Neural cell (in vitro differentiated cells): ENCODE measurements around the gene LURAP1L. TPM values are rescaled to one million over a fixed set of nuclear protein-coding genes. Genes with fewer than 3 reads are reported as not detected.

Experiments used
- H2AFZ ChIP-seq: fragments of 200-600, 300-800 bp; sonication (generic), shearing (Covaris generic); 2 replicates; pipeline ENCODE4 v1.6.0; 2014; ENCODE audit warnings: low read depth, mild to moderate bottlenecking, antibody characterized with exemption, low read length, moderate library complexity
- H3F3A ChIP-seq: fragments of 200-600 bp; shearing (Covaris generic); 2 replicates; pipeline ENCODE4 v1.6.1; 2016; ENCODE audit warnings: mild to moderate bottlenecking, moderate library complexity, mixed read lengths, antibody characterized with exemption, low read length; ENCODE audit not compliant: insufficient read depth, poor library complexity, severe bottlenecking
- H3K27ac ChIP-seq: fragments of 200-600, 300-800 bp; sonication (generic), shearing (Covaris generic); 2 replicates; pipeline ENCODE4 v1.5.1; 2014; ENCODE audit warnings: mild to moderate bottlenecking, low read length, moderate library complexity
- H3K27me3 ChIP-seq: fragments of 300-800, 200-600 bp; sonication (generic), shearing (Covaris generic); 2 replicates; pipeline ENCODE4 v1.6.0; 2014; ENCODE audit warnings: mild to moderate bottlenecking, low read depth, low read length, moderate library complexity; ENCODE audit not compliant: insufficient read depth
- H3K36me3 ChIP-seq: fragments of 300-800, 200-600 bp; sonication (generic), shearing (Covaris generic); 2 replicates; pipeline ENCODE4 v1.5.1; 2014; ENCODE audit warnings: mild to moderate bottlenecking, antibody characterized with exemption, low read length, moderate library complexity; ENCODE audit not compliant: insufficient read depth
- H3K4me2 ChIP-seq: fragments of 300-800, 200-600 bp; sonication (generic), shearing (Covaris generic); 2 replicates; pipeline ENCODE4 v1.6.0; 2014; ENCODE audit warnings: mild to moderate bottlenecking, low read length
- H3K4me3 ChIP-seq: fragments of 300-800, 200-600 bp; sonication (generic), shearing (Covaris generic); 2 replicates; pipeline ENCODE4 v1.5.1; 2014; ENCODE audit warnings: mild to moderate bottlenecking, low read length, moderate library complexity
- H3K79me2 ChIP-seq: fragments of 200-600 bp; shearing (Covaris generic); replicated peaks from 2 replicates; pipeline ENCODE4 v1.6.0; 2014; ENCODE audit warnings: mild to moderate bottlenecking, low read length, moderate library complexity; ENCODE audit not compliant: insufficient read depth
- H3K9ac ChIP-seq: fragments of 300-800, 200-600 bp; sonication (generic), shearing (Covaris generic); 2 replicates; pipeline ENCODE4 v1.6.1; 2016; ENCODE audit warnings: mild to moderate bottlenecking, low read length, mixed read lengths
- H3K9me2 ChIP-seq: fragments of 200-600 bp; shearing (Covaris generic); 2 replicates; pipeline ENCODE4 v1.6.1; 2016; ENCODE audit warnings: mild to moderate bottlenecking, low read length, mixed read lengths; ENCODE audit not compliant: insufficient read depth
- H3K9me3 ChIP-seq: fragments of 200-600, 300-800 bp; sonication (generic), shearing (Covaris generic); 2 replicates; pipeline ENCODE4 v1.6.1; 2016; ENCODE audit warnings: mild to moderate bottlenecking, mixed run types, low read length, moderate library complexity, mixed read lengths
- H4K20me1 ChIP-seq: fragments of 200-600 bp; shearing (Covaris generic); 2 replicates; pipeline ENCODE4 v1.6.1; 2016; ENCODE audit warnings: mild to moderate bottlenecking, mixed run types; ENCODE audit not compliant: insufficient read depth
- EP300 ChIP-seq: fragments of 450-650 bp; conservative IDR thresholded peaks from 2 replicates; pipeline ENCODE4 v1.6.1; 2014; ENCODE audit warnings: antibody characterized with exemption, mild to moderate bottlenecking, moderate library complexity; ENCODE audit not compliant: poor library complexity, severe bottlenecking
- EZH2 ChIP-seq: fragments of 200-600, 300-800 bp; shearing (Covaris generic), sonication (generic); IDR thresholded peaks from 2 replicates; pipeline ENCODE4 v1.6.1; 2014; ENCODE audit warnings: antibody characterized with exemption, low read length, borderline replicate concordance, mild to moderate bottlenecking; ENCODE audit not compliant: insufficient read depth, poor library complexity, severe bottlenecking
- MXI1 ChIP-seq: fragments of 450-650 bp; conservative IDR thresholded peaks from 2 replicates; pipeline ENCODE4 v1.6.1; 2014; ENCODE audit warnings: antibody characterized with exemption, mild to moderate bottlenecking; ENCODE audit not compliant: poor library complexity, severe bottlenecking
- POLR2AphosphoS5 ChIP-seq: IDR thresholded peaks from 2 replicates; pipeline ENCODE4 v1.6.1; 2012
- RAD21 ChIP-seq: fragments of 450-650 bp; conservative IDR thresholded peaks from 2 replicates; pipeline ENCODE4 v1.6.1; 2014; ENCODE audit warnings: antibody characterized with exemption, mild to moderate bottlenecking, moderate library complexity
- REST ChIP-seq: IDR thresholded peaks from 2 replicates; pipeline ENCODE4 v1.6.1; 2012; ENCODE audit warnings: borderline replicate concordance
- SMC3 ChIP-seq: fragments of 450-650 bp; conservative IDR thresholded peaks from 2 replicates; pipeline ENCODE4 v1.6.1; 2014; ENCODE audit warnings: antibody characterized with exemption, mild to moderate bottlenecking, moderate library complexity; ENCODE audit not compliant: poor library complexity
- TAF1 ChIP-seq: IDR thresholded peaks from 2 replicates; pipeline ENCODE4 v1.6.1; 2012; ENCODE audit warnings: low read depth
- polyA plus RNA-seq: library from polyadenylated mRNA; depleted of rRNA; stranded (reverse); fragments of >200 nt; gene quantifications from 2 replicates; pipeline ENCODE4 v1.2.3, GENCODE V29; 2014
- TF ChIP-seq, protein P1 (sequence below): fragments of 450-650 bp; IDR thresholded peaks from 2 replicates; pipeline ENCODE4 v1.5.1; 2014; ENCODE audit warnings: antibody characterized with exemption, mild to moderate bottlenecking, moderate library complexity; ENCODE audit not compliant: poor library complexity, severe bottlenecking

The LURAP1L gene
- polyA plus RNA-seq, 1 donor from 2014 or later = 0.59 TPM

DNA sequence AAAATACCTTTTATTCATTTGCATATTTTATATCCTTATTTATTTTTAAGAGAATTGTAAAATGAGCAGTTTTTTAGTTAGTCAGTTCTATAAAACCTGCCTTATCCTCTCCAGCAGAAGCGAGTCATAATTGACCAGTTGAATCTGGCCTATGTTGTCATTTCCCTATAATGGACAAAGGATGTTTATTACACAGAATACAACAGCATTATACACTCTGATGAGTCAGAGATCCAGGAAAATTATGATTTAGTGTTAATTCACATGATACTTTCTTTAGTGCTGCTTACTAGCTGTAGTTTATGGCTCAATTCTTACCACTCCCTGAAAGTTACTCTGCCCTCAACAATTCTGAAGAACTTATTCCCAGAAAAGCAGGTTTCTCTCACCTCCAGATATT is 26.8 kb upstream of the LURAP1L start:
- H4K20me1 ChIP-seq = no peaks in the 10 kb centered on the region
- H3K9ac ChIP-seq = no peak overlapping the region
- H3K36me3 ChIP-seq = no peaks in the 10 kb centered on the region
- H3K4me2 ChIP-seq = no peak overlapping the region
- H3K27ac ChIP-seq = no peak overlapping the region
- no peaks in the 10 kb centered on the region for H3K27me3 ChIP-seq
- H2AFZ ChIP-seq = no peak overlapping the region
- H3K4me3 ChIP-seq = no peak overlapping the region
- H3K9me2 ChIP-seq = no peaks in the 10 kb centered on the region
- no peaks in the 10 kb centered on the region for H3K9me3 ChIP-seq
- H3F3A ChIP-seq = no peaks in the 10 kb centered on the region
- TF ChIP-seq REST (no peak), POLR2AphosphoS5 (no peak), MXI1 (no peak), RAD21 (no peak), EP300 (no peak), EZH2 (no peak), SMC3 (no peak), TAF1 (no peak)
- TF ChIP-seq, protein P1, sequence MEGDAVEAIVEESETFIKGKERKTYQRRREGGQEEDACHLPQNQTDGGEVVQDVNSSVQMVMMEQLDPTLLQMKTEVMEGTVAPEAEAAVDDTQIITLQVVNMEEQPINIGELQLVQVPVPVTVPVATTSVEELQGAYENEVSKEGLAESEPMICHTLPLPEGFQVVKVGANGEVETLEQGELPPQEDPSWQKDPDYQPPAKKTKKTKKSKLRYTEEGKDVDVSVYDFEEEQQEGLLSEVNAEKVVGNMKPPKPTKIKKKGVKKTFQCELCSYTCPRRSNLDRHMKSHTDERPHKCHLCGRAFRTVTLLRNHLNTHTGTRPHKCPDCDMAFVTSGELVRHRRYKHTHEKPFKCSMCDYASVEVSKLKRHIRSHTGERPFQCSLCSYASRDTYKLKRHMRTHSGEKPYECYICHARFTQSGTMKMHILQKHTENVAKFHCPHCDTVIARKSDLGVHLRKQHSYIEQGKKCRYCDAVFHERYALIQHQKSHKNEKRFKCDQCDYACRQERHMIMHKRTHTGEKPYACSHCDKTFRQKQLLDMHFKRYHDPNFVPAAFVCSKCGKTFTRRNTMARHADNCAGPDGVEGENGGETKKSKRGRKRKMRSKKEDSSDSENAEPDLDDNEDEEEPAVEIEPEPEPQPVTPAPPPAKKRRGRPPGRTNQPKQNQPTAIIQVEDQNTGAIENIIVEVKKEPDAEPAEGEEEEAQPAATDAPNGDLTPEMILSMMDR = no peak
- H3K79me2 ChIP-seq = no peaks in the 10 kb centered on the region

- H3K9me3 ChIP-seq = no peaks in the 10 kb centered on the region
- no peaks in the 10 kb centered on the region for H3K9me2 ChIP-seq
- no peak overlapping the region for H2AFZ ChIP-seq
- no peak overlapping the region for H3K27ac ChIP-seq
- H3K27me3 ChIP-seq = no peaks in the 10 kb centered on the region
- H3F3A ChIP-seq = no peaks in the 10 kb centered on the region
- H3K79me2 ChIP-seq = no peaks in the 10 kb centered on the region
- H4K20me1 ChIP-seq = no peaks in the 10 kb centered on the region
- no peak overlapping the region for H3K9ac ChIP-seq
- no peaks in the 10 kb centered on the region for H3K36me3 ChIP-seq
- TF ChIP-seq EP300 = no peak
- TF ChIP-seq RAD21 = no peak
- no peak overlapping the region for H3K4me2 ChIP-seq
- H3K4me3 ChIP-seq = no peak overlapping the region
Measured at GRCh38 chr9:12748954-12749353, 25.9 kb upstream of the LURAP1L start.

- H3K4me3 ChIP-seq = no peak overlapping the region
- H4K20me1 ChIP-seq = no peaks in the 10 kb centered on the region
- no peak overlapping the region for H3K9ac ChIP-seq
- no peaks in the 10 kb centered on the region for H3K36me3 ChIP-seq
- no peak overlapping the region for H2AFZ ChIP-seq
- no peaks in the 10 kb centered on the region for H3K9me2 ChIP-seq
- H3K27me3 ChIP-seq = no peaks in the 10 kb centered on the region
- no peak for TF ChIP-seq SMC3
- TF ChIP-seq EP300 = no peak
- TF ChIP-seq RAD21 = no peak
- TF ChIP-seq EZH2 = no peak
- no peak for TF ChIP-seq REST
- TF ChIP-seq TAF1 = no peak
- no peak for TF ChIP-seq MXI1
- TF ChIP-seq, protein P1 = no peak
- no peak for TF ChIP-seq POLR2AphosphoS5
- H3K9me3 ChIP-seq = no peaks in the 10 kb centered on the region
- H3K27ac ChIP-seq = no peak overlapping the region
- H3K79me2 ChIP-seq = no peaks in the 10 kb centered on the region
- no peak overlapping the region for H3K4me2 ChIP-seq
- no peaks in the 10 kb centered on the region for H3F3A ChIP-seq
Measured at GRCh38 chr9:12753931-12754330, 20.9 kb upstream of the LURAP1L start.
